Measurements from ENCODE around the gene AFDN. TPM values are rescaled to one million over a fixed set of nuclear protein-coding genes. Genes with fewer than 3 reads are reported as not detected.

Gene AFDN
- total RNA-seq, 1 experiment from 2014 or later: 226 TPM

DNA sequence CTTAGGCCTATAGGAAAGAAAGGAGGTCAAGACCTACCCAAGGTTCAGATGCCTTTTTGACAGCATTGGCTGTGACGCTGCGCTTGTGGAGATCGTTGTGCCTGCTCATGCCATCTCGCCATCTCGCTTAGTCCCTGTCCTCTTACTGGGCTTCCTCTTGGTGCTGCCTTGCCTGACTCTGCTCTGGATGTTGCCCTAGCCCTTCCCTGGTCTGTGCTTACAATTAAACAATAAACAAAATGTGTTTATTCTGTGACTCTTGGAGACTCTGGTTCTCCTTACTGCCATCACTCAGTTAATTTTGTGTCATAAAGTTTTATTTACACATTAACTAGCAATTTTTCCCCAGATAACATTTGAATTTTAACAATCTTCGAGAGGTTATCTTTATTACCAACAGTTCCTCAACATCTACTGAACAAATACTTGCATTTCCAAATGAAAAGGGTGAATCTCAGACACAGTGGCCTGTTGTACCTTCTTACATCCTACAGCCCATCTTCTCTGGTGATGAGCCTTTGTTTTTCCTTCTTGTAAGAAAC lies 11.6 kb downstream of the AFDN start:
- H3K27ac Mint-ChIP-seq (ENCODE audit: unreplicated experiment): peak overlapping the region; percentile 54
- peaks cover 9% of the 10 kb centered on the region for H3K36me3 Mint-ChIP-seq (ENCODE audit: insufficient read depth, unreplicated experiment)
- intact Hi-C loops (cut with micrococcal nuclease; ENCODE audit: unreplicated experiment): no loop called here
- TF ChIP-seq, protein P1, sequence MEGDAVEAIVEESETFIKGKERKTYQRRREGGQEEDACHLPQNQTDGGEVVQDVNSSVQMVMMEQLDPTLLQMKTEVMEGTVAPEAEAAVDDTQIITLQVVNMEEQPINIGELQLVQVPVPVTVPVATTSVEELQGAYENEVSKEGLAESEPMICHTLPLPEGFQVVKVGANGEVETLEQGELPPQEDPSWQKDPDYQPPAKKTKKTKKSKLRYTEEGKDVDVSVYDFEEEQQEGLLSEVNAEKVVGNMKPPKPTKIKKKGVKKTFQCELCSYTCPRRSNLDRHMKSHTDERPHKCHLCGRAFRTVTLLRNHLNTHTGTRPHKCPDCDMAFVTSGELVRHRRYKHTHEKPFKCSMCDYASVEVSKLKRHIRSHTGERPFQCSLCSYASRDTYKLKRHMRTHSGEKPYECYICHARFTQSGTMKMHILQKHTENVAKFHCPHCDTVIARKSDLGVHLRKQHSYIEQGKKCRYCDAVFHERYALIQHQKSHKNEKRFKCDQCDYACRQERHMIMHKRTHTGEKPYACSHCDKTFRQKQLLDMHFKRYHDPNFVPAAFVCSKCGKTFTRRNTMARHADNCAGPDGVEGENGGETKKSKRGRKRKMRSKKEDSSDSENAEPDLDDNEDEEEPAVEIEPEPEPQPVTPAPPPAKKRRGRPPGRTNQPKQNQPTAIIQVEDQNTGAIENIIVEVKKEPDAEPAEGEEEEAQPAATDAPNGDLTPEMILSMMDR (IDR thresholded peaks at IDR 0.05; ENCODE audit: unreplicated experiment): no peak
- H3K4me3 Mint-ChIP-seq (ENCODE audit: low read depth, unreplicated experiment): no peak overlapping the region
- no peaks in the 10 kb centered on the region for H3K9me3 Mint-ChIP-seq (ENCODE audit: low read depth, unreplicated experiment)
- CTCF ChIA-PET: no interaction called here
- peaks cover 17% of the 10 kb centered on the region for H3K4me1 Mint-ChIP-seq (ENCODE audit: low read depth, unreplicated experiment)
- no peak for DNase-seq
- BruUV-seq (replicated peaks): no TSS peak
- H3K27me3 Mint-ChIP-seq (ENCODE audit: unreplicated experiment): no peaks in the 10 kb centered on the region

DNA sequence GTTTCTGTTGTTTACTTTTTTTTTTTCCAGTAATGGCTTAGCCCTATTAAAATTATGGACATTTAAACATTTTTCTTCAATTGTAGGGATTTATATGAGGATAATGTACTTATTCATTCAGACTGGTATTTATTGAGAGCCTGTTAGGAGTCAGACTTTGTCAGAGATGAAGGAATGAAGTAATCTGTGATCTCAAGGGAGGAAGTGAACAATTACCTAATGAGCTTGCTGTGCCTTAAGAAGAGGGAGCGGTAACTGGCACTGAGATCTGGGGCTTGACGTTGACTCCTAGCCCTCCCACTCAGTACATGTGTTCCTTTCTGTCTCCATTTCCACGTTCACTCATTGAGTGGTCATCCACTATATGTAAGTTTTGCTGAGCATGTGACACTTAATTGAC lies 12.6 kb downstream of the AFDN start:
- CTCF ChIA-PET: interaction anchor here (0.8 to 1.6 kb wide), 5 partner anchors 8 to 21 kb away, joined by 3 to 8 read pairs (median 5); no protein-coding TSS in a partner anchor
- Mint-ChIP-seq H3K4me3 (ENCODE audit: low read depth, unreplicated experiment) (no peak overlapping the region), H3K36me3 (ENCODE audit: insufficient read depth, unreplicated experiment) (peaks cover 5% of the 10 kb centered on the region), H3K27me3 (ENCODE audit: unreplicated experiment) (no peaks in the 10 kb centered on the region), H3K9me3 (ENCODE audit: low read depth, unreplicated experiment) (no peaks in the 10 kb centered on the region), H3K27ac (ENCODE audit: unreplicated experiment) (no peak overlapping the region), H3K4me1 (ENCODE audit: low read depth, unreplicated experiment) (peaks cover 17% of the 10 kb centered on the region)
- intact Hi-C loops (cut with micrococcal nuclease; ENCODE audit: unreplicated experiment): no loop called here
- BruUV-seq (replicated peaks): no TSS peak
- no peak for DNase-seq
- TF ChIP-seq, protein P1 (IDR thresholded peaks at IDR 0.05; ENCODE audit: unreplicated experiment): no peak

DNA sequence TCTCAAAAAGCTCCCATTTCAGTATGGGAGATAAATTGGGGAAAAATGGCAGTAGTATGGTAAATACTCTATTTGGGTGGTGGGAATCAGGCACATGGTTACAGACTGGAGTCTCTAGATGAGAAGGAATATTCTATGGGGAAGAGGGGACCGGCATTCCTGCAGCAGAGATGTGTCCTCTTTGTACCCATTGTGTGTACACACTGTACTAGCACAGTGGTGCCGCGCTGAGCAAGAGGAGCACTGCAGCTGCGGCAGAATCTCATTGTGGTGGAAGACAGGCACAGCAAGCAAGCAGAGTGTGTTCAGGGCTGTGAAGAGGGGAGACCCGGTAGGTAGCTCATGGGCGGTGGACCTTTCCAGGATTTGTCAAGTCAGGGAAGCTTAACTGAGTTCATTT lies 13.0 kb downstream of the AFDN start:
- BruUV-seq (replicated peaks): no TSS peak
- DNase-seq: peak; percentile 36
- Mint-ChIP-seq H3K36me3 (ENCODE audit: insufficient read depth, unreplicated experiment) (peaks cover 5% of the 10 kb centered on the region), H3K27me3 (ENCODE audit: unreplicated experiment) (no peaks in the 10 kb centered on the region), H3K27ac (ENCODE audit: unreplicated experiment) (no peak overlapping the region), H3K4me3 (ENCODE audit: low read depth, unreplicated experiment) (no peak overlapping the region), H3K9me3 (ENCODE audit: low read depth, unreplicated experiment) (no peaks in the 10 kb centered on the region), H3K4me1 (ENCODE audit: low read depth, unreplicated experiment) (peaks cover 17% of the 10 kb centered on the region)
- TF ChIP-seq, protein P1 (IDR thresholded peaks at IDR 0.05; ENCODE audit: unreplicated experiment): no peak
- intact Hi-C loops (cut with micrococcal nuclease; ENCODE audit: unreplicated experiment): no loop called here
- CTCF ChIA-PET: interaction anchor here (0.5 to 1.6 kb wide), 6 partner anchors 9 to 158 kb away, joined by 3 to 8 read pairs (median 4); no protein-coding TSS in a partner anchor

DNA sequence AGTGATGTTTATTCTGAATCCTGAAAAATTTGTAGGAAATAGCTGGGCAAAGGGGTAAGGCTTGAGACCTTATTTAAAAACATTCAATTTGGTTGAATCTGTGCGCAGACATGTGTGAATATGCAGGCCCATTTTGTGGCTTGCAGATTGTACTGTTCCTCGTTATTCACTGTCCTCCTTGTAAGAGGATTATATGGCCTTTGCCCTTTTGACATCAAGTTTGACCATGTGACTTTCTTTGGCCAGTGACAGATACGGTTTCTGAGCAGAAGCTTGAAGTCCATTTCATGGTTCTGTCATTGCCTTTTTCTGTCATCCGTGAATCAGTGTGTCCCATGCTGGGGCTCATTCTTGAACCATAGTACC lies 13.4 kb downstream of the AFDN start:
- H3K4me3 Mint-ChIP-seq (ENCODE audit: low read depth, unreplicated experiment): no peak overlapping the region
- no peaks in the 10 kb centered on the region for H3K27me3 Mint-ChIP-seq (ENCODE audit: unreplicated experiment)
- peaks cover 5% of the 10 kb centered on the region for H3K36me3 Mint-ChIP-seq (ENCODE audit: insufficient read depth, unreplicated experiment)
- H3K27ac Mint-ChIP-seq (ENCODE audit: unreplicated experiment): no peak overlapping the region
- TF ChIP-seq, protein P1 (IDR thresholded peaks at IDR 0.05; ENCODE audit: unreplicated experiment): no peak
- CTCF ChIA-PET: interaction anchor here (0.5 to 1.6 kb wide), 4 partner anchors 9 to 158 kb away, joined by 3 to 8 read pairs (median 4); no protein-coding TSS in a partner anchor
- no TSS peak for BruUV-seq (replicated peaks)
- intact Hi-C loops (cut with micrococcal nuclease; ENCODE audit: unreplicated experiment): no loop called here
- no peak for DNase-seq
- no peaks in the 10 kb centered on the region for H3K9me3 Mint-ChIP-seq (ENCODE audit: low read depth, unreplicated experiment)
- peaks cover 17% of the 10 kb centered on the region for H3K4me1 Mint-ChIP-seq (ENCODE audit: low read depth, unreplicated experiment)
